ENCODE results near the gene ASB9.

ASB9 gene

DNA sequence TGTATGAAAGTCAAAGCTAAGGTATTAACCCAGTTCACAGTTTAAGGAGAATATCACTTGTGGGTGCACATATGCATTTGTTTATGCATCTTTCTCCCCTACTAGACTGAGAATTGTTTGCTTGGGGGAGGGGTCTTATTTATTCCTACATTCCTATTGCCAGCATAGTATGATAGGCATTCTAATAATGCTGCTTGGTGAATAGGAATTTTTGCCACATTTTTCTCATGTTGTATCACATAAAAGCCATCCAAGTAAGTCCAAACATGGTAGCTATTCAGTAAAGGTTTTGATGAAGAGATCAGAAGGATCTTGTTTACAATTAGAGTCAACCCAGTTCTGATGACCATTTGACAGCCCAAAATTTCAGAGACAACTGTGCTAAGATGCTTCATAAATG lies 48.6 kb downstream of the ASB9 start:
- H3K27me3 ChIP-seq (replicated peaks in 2 of 5; ENCODE audit: control insufficient read depth in 4 of 5, insufficient read depth in 5 of 5, low read length in 4 of 5), result peaks cover 0 to 16% (median 0%) of the 10 kb centered on the region in 5 experiments
- H3K4me1 ChIP-seq (ENCODE audit: control extremely low read depth in 1 of 4, control insufficient read depth in 4 of 4, insufficient read depth in 4 of 4, low read length in 3 of 4), result no peaks in the 10 kb centered on the region
- no peaks in the 10 kb centered on the region for H3K36me3 ChIP-seq (ENCODE audit: control insufficient read depth in 4 of 4, insufficient read depth in 4 of 4, low read length in 3 of 4)
- H3K27ac ChIP-seq (ENCODE audit: insufficient read depth in 1 of 2, low read depth in 1 of 2, low read length in 2 of 2, poor library complexity in 1 of 2, severe bottlenecking in 2 of 2), result no peak overlapping the region
- no peak overlapping the region for H3K4me3 ChIP-seq (ENCODE audit: control insufficient read depth in 1 of 7, extremely low read depth in 1 of 7, insufficient read depth in 4 of 7, low read depth in 2 of 7, low read length in 6 of 7)
- ChIA-PET POLR2A (no interaction called here), CTCF (no interaction called here)
- no peak for DNase-seq
- H3K9me3 ChIP-seq (ENCODE audit: control extremely low read depth in 1 of 5, control insufficient read depth in 4 of 5, insufficient read depth in 2 of 5, low read depth in 1 of 5, low read length in 4 of 5), result peaks cover 0 to 4% (median 0%) of the 10 kb centered on the region in 5 experiments

GRCh38 chrX:15217161-15217560 lies 52.7 kb downstream of the ASB9 start:
- Histone ChIP-seq H3K36me3 (ENCODE audit: control insufficient read depth in 4 of 4, insufficient read depth in 4 of 4, low read length in 3 of 4) (no peaks in the 10 kb centered on the region), H3K4me3 (ENCODE audit: control insufficient read depth in 1 of 7, extremely low read depth in 1 of 7, insufficient read depth in 4 of 7, low read depth in 2 of 7, low read length in 6 of 7) (no peak overlapping the region), H3K9me3 (ENCODE audit: control extremely low read depth in 1 of 5, control insufficient read depth in 4 of 5, insufficient read depth in 2 of 5, low read depth in 1 of 5, low read length in 4 of 5) (no peaks in the 10 kb centered on the region), H3K27me3 (replicated peaks in 2 of 5; ENCODE audit: control insufficient read depth in 4 of 5, insufficient read depth in 5 of 5, low read length in 4 of 5) (peaks cover 0 to 21% (median 0%) of the 10 kb centered on the region in 5 experiments), H3K4me1 (ENCODE audit: control extremely low read depth in 1 of 4, control insufficient read depth in 4 of 4, insufficient read depth in 4 of 4, low read length in 3 of 4) (no peaks in the 10 kb centered on the region), H3K27ac (ENCODE audit: insufficient read depth in 1 of 2, low read depth in 1 of 2, low read length in 2 of 2, poor library complexity in 1 of 2, severe bottlenecking in 2 of 2) (no peak overlapping the region)
- ChIA-PET CTCF (no interaction called here), POLR2A (no interaction called here)
- WGBS (ENCODE audit: insufficient coverage), result 88% methylated on average over 1 of the region's 1 CpG
- no peak for DNase-seq

DNA sequence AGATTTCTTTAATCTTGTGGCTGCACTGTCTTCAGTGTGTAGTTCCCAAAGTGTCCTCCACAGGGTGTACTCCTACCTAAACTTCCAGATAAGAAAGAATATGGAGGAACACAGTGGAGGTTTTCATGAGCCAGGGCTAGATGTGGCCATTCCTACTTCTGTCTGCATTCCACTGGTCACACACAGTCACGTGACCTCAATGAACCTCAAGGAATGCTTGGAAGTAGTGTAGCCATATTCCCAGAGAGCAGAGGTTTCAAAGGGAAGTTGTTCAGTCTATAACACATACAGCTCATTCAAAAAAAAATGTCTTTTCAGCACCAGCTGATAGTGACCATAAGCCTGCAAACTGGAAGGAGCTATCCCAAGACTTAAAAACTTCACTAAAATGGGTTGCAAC lies 53.6 kb downstream of the ASB9 start:
- WGBS (ENCODE audit: insufficient coverage), result no CpG with 5 or more reads among the region's 1 CpG
- Histone ChIP-seq H3K4me3 (ENCODE audit: control insufficient read depth in 1 of 7, extremely low read depth in 1 of 7, insufficient read depth in 4 of 7, low read depth in 2 of 7, low read length in 6 of 7) (no peak overlapping the region), H3K27ac (ENCODE audit: insufficient read depth in 1 of 2, low read depth in 1 of 2, low read length in 2 of 2, poor library complexity in 1 of 2, severe bottlenecking in 2 of 2) (no peak overlapping the region), H3K4me1 (ENCODE audit: control extremely low read depth in 1 of 4, control insufficient read depth in 4 of 4, insufficient read depth in 4 of 4, low read length in 3 of 4) (no peaks in the 10 kb centered on the region), H3K9me3 (ENCODE audit: control extremely low read depth in 1 of 5, control insufficient read depth in 4 of 5, insufficient read depth in 2 of 5, low read depth in 1 of 5, low read length in 4 of 5) (no peaks in the 10 kb centered on the region), H3K27me3 (replicated peaks in 2 of 5; ENCODE audit: control insufficient read depth in 4 of 5, insufficient read depth in 5 of 5, low read length in 4 of 5) (peaks cover 0 to 21% (median 0%) of the 10 kb centered on the region in 5 experiments), H3K36me3 (ENCODE audit: control insufficient read depth in 4 of 4, insufficient read depth in 4 of 4, low read length in 3 of 4) (no peaks in the 10 kb centered on the region)
- POLR2A ChIA-PET, result no interaction called here
- no peak for DNase-seq
- CTCF ChIA-PET, result no interaction called here

GRCh38 chrX:15215366-15215765 lies 54.5 kb downstream of the ASB9 start:
- CTCF ChIA-PET, result no interaction called here
- 92% methylated on average over 2 of the region's 2 CpGs for WGBS (ENCODE audit: insufficient coverage)
- Histone ChIP-seq H3K27ac (ENCODE audit: insufficient read depth in 1 of 2, low read depth in 1 of 2, low read length in 2 of 2, poor library complexity in 1 of 2, severe bottlenecking in 2 of 2) (no peak overlapping the region), H3K36me3 (ENCODE audit: control insufficient read depth in 4 of 4, insufficient read depth in 4 of 4, low read length in 3 of 4) (no peaks in the 10 kb centered on the region), H3K9me3 (ENCODE audit: control extremely low read depth in 1 of 5, control insufficient read depth in 4 of 5, insufficient read depth in 2 of 5, low read depth in 1 of 5, low read length in 4 of 5) (no peaks in the 10 kb centered on the region), H3K27me3 (replicated peaks in 2 of 5; ENCODE audit: control insufficient read depth in 4 of 5, insufficient read depth in 5 of 5, low read length in 4 of 5) (peaks cover 0 to 21% (median 0%) of the 10 kb centered on the region in 5 experiments), H3K4me3 (ENCODE audit: control insufficient read depth in 1 of 7, extremely low read depth in 1 of 7, insufficient read depth in 4 of 7, low read depth in 2 of 7, low read length in 6 of 7) (no peak overlapping the region), H3K4me1 (ENCODE audit: control extremely low read depth in 1 of 4, control insufficient read depth in 4 of 4, insufficient read depth in 4 of 4, low read length in 3 of 4) (no peaks in the 10 kb centered on the region)
- POLR2A ChIA-PET, result no interaction called here
- DNase-seq, result no peak

DNA sequence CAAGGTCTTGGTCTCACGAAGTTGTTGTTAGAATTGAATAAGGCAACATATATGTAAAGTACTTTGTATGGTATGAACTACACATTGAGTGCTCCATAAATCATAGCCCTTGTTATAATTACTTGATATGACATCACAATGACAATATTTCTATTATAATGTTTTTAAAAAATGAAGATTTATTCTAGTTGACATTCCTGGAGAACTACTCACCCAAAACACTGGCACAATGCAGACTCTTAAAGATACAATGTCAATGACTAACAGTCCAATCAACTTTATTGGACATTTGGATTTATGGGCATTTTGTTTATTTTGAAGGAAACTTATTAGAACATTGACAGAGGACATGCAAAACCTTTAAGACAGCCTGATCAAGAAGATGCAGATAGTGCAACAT lies 55.3 kb downstream of the ASB9 start:
- ChIA-PET POLR2A (no interaction called here), CTCF (no interaction called here)
- H3K27ac ChIP-seq (ENCODE audit: insufficient read depth in 1 of 2, low read depth in 1 of 2, low read length in 2 of 2, poor library complexity in 1 of 2, severe bottlenecking in 2 of 2), result no peak overlapping the region
- H3K9me3 ChIP-seq (ENCODE audit: control extremely low read depth in 1 of 5, control insufficient read depth in 4 of 5, insufficient read depth in 2 of 5, low read depth in 1 of 5, low read length in 4 of 5), result no peaks in the 10 kb centered on the region
- H3K27me3 ChIP-seq (replicated peaks in 2 of 5; ENCODE audit: control insufficient read depth in 4 of 5, insufficient read depth in 5 of 5, low read length in 4 of 5), result peaks cover 0 to 18% (median 0%) of the 10 kb centered on the region in 5 experiments
- no peak overlapping the region for H3K4me3 ChIP-seq (ENCODE audit: control insufficient read depth in 1 of 7, extremely low read depth in 1 of 7, insufficient read depth in 4 of 7, low read depth in 2 of 7, low read length in 6 of 7)
- no CpG with 5 or more reads among the region's 1 CpG for WGBS (ENCODE audit: insufficient coverage)
- H3K36me3 ChIP-seq (ENCODE audit: control insufficient read depth in 4 of 4, insufficient read depth in 4 of 4, low read length in 3 of 4), result no peaks in the 10 kb centered on the region
- no peaks in the 10 kb centered on the region for H3K4me1 ChIP-seq (ENCODE audit: control extremely low read depth in 1 of 4, control insufficient read depth in 4 of 4, insufficient read depth in 4 of 4, low read length in 3 of 4)
- DNase-seq, result no peak

DNA sequence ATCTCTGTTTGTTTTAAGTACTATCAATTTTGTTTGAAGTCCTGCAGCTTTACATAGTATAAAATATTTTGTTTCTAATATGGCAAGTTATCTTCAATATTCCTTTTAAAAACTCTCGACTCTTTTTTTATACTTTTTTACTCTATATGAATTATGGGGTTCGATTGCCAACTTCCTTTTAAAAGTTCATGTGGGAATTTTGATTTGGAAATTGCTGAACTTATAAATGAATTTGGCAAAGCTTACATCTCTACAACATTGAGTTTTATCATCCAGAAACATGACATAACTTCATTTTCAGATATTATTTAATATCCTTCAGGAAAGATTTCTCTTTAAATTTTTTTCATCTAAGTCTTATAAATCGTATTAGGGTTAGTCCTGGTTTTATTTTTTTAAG lies 60.8 kb downstream of the ASB9 start:
- H3K4me1 ChIP-seq (ENCODE audit: control extremely low read depth in 1 of 4, control insufficient read depth in 4 of 4, insufficient read depth in 4 of 4, low read length in 3 of 4), result peaks cover 0 to 5% (median 0%) of the 10 kb centered on the region in 4 experiments

GRCh38 chrX:15207994-15208393 lies 61.9 kb downstream of the ASB9 start:
- Histone ChIP-seq H3K9me3 (ENCODE audit: control extremely low read depth in 1 of 5, control insufficient read depth in 4 of 5, insufficient read depth in 2 of 5, low read depth in 1 of 5, low read length in 4 of 5) (no peaks in the 10 kb centered on the region), H3K36me3 (ENCODE audit: control insufficient read depth in 4 of 4, insufficient read depth in 4 of 4, low read length in 3 of 4) (no peaks in the 10 kb centered on the region), H3K27me3 (replicated peaks in 2 of 5; ENCODE audit: control insufficient read depth in 4 of 5, insufficient read depth in 5 of 5, low read length in 4 of 5) (peaks cover 0 to 7% (median 0%) of the 10 kb centered on the region in 5 experiments), H3K4me1 (ENCODE audit: control extremely low read depth in 1 of 4, control insufficient read depth in 4 of 4, insufficient read depth in 4 of 4, low read length in 3 of 4) (peaks cover 0 to 5% (median 0%) of the 10 kb centered on the region in 4 experiments), H3K27ac (ENCODE audit: insufficient read depth in 1 of 2, low read depth in 1 of 2, low read length in 2 of 2, poor library complexity in 1 of 2, severe bottlenecking in 2 of 2) (no peak overlapping the region), H3K4me3 (ENCODE audit: control insufficient read depth in 1 of 7, extremely low read depth in 1 of 7, insufficient read depth in 4 of 7, low read depth in 2 of 7, low read length in 6 of 7) (no peak overlapping the region)
- DNase-seq, result no peak
- no CpG with 5 or more reads among the region's 3 CpGs for WGBS (ENCODE audit: insufficient coverage)
- CTCF ChIA-PET, result no interaction called here
- POLR2A ChIA-PET, result no interaction called here

More for the DNA sequence above, 60.8 kb downstream of the ASB9 start:
- Histone ChIP-seq H3K27me3 (replicated peaks in 2 of 5; ENCODE audit: control insufficient read depth in 4 of 5, insufficient read depth in 5 of 5, low read length in 4 of 5) (peaks cover 0 to 11% (median 0%) of the 10 kb centered on the region in 5 experiments), H3K4me3 (ENCODE audit: control insufficient read depth in 1 of 7, extremely low read depth in 1 of 7, insufficient read depth in 4 of 7, low read depth in 2 of 7, low read length in 6 of 7) (no peak overlapping the region), H3K27ac (ENCODE audit: insufficient read depth in 1 of 2, low read depth in 1 of 2, low read length in 2 of 2, poor library complexity in 1 of 2, severe bottlenecking in 2 of 2) (no peak overlapping the region), H3K36me3 (ENCODE audit: control insufficient read depth in 4 of 4, insufficient read depth in 4 of 4, low read length in 3 of 4) (no peaks in the 10 kb centered on the region), H3K9me3 (ENCODE audit: control extremely low read depth in 1 of 5, control insufficient read depth in 4 of 5, insufficient read depth in 2 of 5, low read depth in 1 of 5, low read length in 4 of 5) (no peaks in the 10 kb centered on the region)
- WGBS (ENCODE audit: insufficient coverage), result no CpG with 5 or more reads among the region's 3 CpGs
- ChIA-PET POLR2A (no interaction called here), CTCF (no interaction called here)
- no peak for DNase-seq

All from common myeloid progenitor, CD34-positive (primary cell).